Left ventricle myocardium superior (tissue), 1 donor: ENCODE results near the gene TM4SF20. TPM values are rescaled to one million over a fixed set of nuclear protein-coding genes. Genes with fewer than 3 reads are reported as not detected.
"Not testable (repeated sequence)": the region's sequence is repeated elsewhere in the genome, so short reads cannot be mapped to it uniquely, and the experiment has no call there.

ENCODE experiments used
- ATAC-seq: fragments of 200-7000 bp; cut with Tn5 transposase; one replicate; pipeline ENCODE4 v1.9.1; 2020; ENCODE audit warnings: mild to moderate bottlenecking, moderate library complexity
- DNase-seq: peaks from one replicate; pipeline ENCODE4 v3.0.0-alpha.2; 2020
- intact Hi-C: fragments of 100-400 bp; cut with micrococcal nuclease; formaldehyde crosslinking; loops from one replicate; pipeline ENCODE4 v1.11.0; 2022
- total RNA-seq: library from RNA; stranded (reverse); fragmentation: NEBNext Ultra II Directional; extraction: Animal tissue kit (Norgen Biotek cat#: 25700); gene quantifications from one replicate; pipeline ENCODE4 v1.2.1, GENCODE V29; 2021
- donor health status: DM: no; HTN: yes; CAD: no; lungs with severe emphysema.

The TM4SF20 gene
- total RNA-seq, 1 donor from 2014 or later: not detected

GRCh38 chr2:227373389-227373788 lies 5.7 kb downstream of the TM4SF20 start:
- DNase-seq: no peak
- intact Hi-C loops: no loop called here
- ATAC-seq: no peak

- peak; percentile 76 for ATAC-seq
- no peak for DNase-seq
- intact Hi-C loops: no loop called here
Observed at GRCh38 chr2:227370791-227371312, 8.3 kb downstream of the TM4SF20 start.

- no peak for DNase-seq
- intact Hi-C loops: no loop called here
- no peak for ATAC-seq
Observed at GRCh38 chr2:227370092-227370491, 9.0 kb downstream of the TM4SF20 start.

- intact Hi-C loops: no loop called here
- ATAC-seq: no peak
- DNase-seq: no peak
Observed at GRCh38 chr2:227368574-227368973, 10.5 kb downstream of the TM4SF20 start.

- DNase-seq (no peak), ATAC-seq (no peak)
- intact Hi-C loops: no loop called here
Observed at GRCh38 chr2:227367427-227367795, 11.7 kb downstream of the TM4SF20 start.

- peak; percentile 39 for ATAC-seq
- DNase-seq: no peak
- intact Hi-C loops: no loop called here
Observed at GRCh38 chr2:227366769-227367426, 12.2 kb downstream of the TM4SF20 start.

- DNase-seq: no peak
- intact Hi-C loops: no loop called here
Observed at GRCh38 chr2:227365833-227366232, 13.3 kb downstream of the TM4SF20 start.

GRCh38 chr2:227364585-227365263 lies 14.4 kb downstream of the TM4SF20 start:
- DNase-seq, ATAC-seq, intact Hi-C loops: not testable (repeated sequence)

More at GRCh38 chr2:227365833-227366232, 13.3 kb downstream of the TM4SF20 start:
- ATAC-seq: no peak

- ATAC-seq (no peak), DNase-seq (no peak)
- intact Hi-C loops: no loop called here
Observed at GRCh38 chr2:227363756-227364155, 15.3 kb downstream of the TM4SF20 start.

GRCh38 chr2:227360351-227360750 lies 18.8 kb downstream of the TM4SF20 start:
- DNase-seq (no peak), ATAC-seq (no peak)
- intact Hi-C loops: no loop called here

GRCh38 chr2:227351639-227352038 lies 27.5 kb downstream of the TM4SF20 start:
- intact Hi-C loops: no loop called here

GRCh38 chr2:227349989-227350612 lies 29.0 kb downstream of the TM4SF20 start:
- DNase-seq: no peak
- ATAC-seq: no peak
- intact Hi-C loops: no loop called here

More at GRCh38 chr2:227351639-227352038, 27.5 kb downstream of the TM4SF20 start:
- ATAC-seq: no peak
- DNase-seq: no peak

- no peak for DNase-seq
- intact Hi-C loops: no loop called here
- no peak for ATAC-seq
Observed at GRCh38 chr2:227348324-227348723, 30.8 kb downstream of the TM4SF20 start.

- no peak for DNase-seq
- no peak for ATAC-seq
- intact Hi-C loops: no loop called here
Observed at GRCh38 chr2:227347117-227347516, 32.0 kb downstream of the TM4SF20 start.

GRCh38 chr2:227344231-227344630 lies 34.9 kb downstream of the TM4SF20 start:
- DNase-seq (no peak), ATAC-seq (no peak)
- intact Hi-C loops: no loop called here

- intact Hi-C loops: no loop called here
- DNase-seq: no peak
- no peak for ATAC-seq
Observed at GRCh38 chr2:227341553-227341952, 37.6 kb downstream of the TM4SF20 start.

GRCh38 chr2:227340106-227340505 lies 39.0 kb downstream of the TM4SF20 start:
- ATAC-seq: no peak
- no peak for DNase-seq
- intact Hi-C loops: no loop called here

- no peak for DNase-seq
- ATAC-seq: no peak
- intact Hi-C loops: no loop called here
Observed at GRCh38 chr2:227339098-227339599, 40.0 kb downstream of the TM4SF20 start.

GRCh38 chr2:227337442-227337841 lies 41.7 kb downstream of the TM4SF20 start:
- DNase-seq (no peak), ATAC-seq (no peak)
- intact Hi-C loops: no loop called here

GRCh38 chr2:227335713-227336112 lies 43.4 kb downstream of the TM4SF20 start:
- ATAC-seq (no peak), DNase-seq (no peak)
- intact Hi-C loops: no loop called here
